BJ (cell line): ENCODE data around the gene XRCC6. TPM values are rescaled to one million over a fixed set of nuclear protein-coding genes. Genes with fewer than 3 reads are reported as not detected.

Experiments
- CTCF ChIA-PET: fragments of 350-600 bp; formaldehyde crosslinking; extraction: SDS; loops from one replicate; lab custom pipeline; 2021; ENCODE audit warnings: antibody characterized with exemption, inconsistent platforms; lab: Yijun Ruan, JAX
- POLR2A ChIA-PET: fragments of 300-600 bp; sonication (Branson Sonifier 250); formaldehyde crosslinking; extraction: SDS; loops from one replicate; lab custom pipeline; 2021; ENCODE audit warnings: antibody characterized with exemption; lab: Charles Lee
- DNase-seq: peaks from one replicate; pipeline ENCODE4 v3.0.0-alpha.2; 2011; ENCODE audit warnings: low read depth
- H3K27me3 ChIP-seq: 2 replicates; pipeline ENCODE4 v1.6.0; 2011; ENCODE audit warnings: low read length; ENCODE audit not compliant: control insufficient read depth, insufficient read depth
- H3K36me3 ChIP-seq: 2 replicates; pipeline ENCODE4 v1.5.1; 2011; ENCODE audit warnings: low read length; ENCODE audit not compliant: control insufficient read depth, insufficient read depth
- H3K4me3 ChIP-seq: 2 replicates; pipeline ENCODE4 v1.5.1; 2011; ENCODE audit warnings: low read depth, mild to moderate bottlenecking, control low read depth, low read length
- CTCF ChIP-seq: IDR thresholded peaks from 2 replicates; pipeline ENCODE4 v1.5.1; 2011; ENCODE audit warnings: low read depth, mild to moderate bottlenecking, control low read depth, inconsistent platforms, low read length, moderate library complexity; ENCODE audit not compliant: insufficient read depth
- polyA plus RNA-seq: library from polyadenylated mRNA; depleted of rRNA; stranded (reverse); fragments of >200 nt; gene quantifications from 2 replicates; pipeline ENCODE4 v1.2.3, GENCODE V29; 2011

Gene XRCC6
- polyA plus RNA-seq, 1 experiment: 105 TPM

GRCh38 chr22:41608386-41608785, 12.7 kb upstream of the XRCC6 start:
- H3K4me3 ChIP-seq: no peak overlapping the region
- POLR2A ChIA-PET: no interaction called here
- no peak for TF ChIP-seq CTCF
- no peaks in the 10 kb centered on the region for H3K27me3 ChIP-seq
- CTCF ChIA-PET: interaction anchor here (0.5 to 0.6 kb wide), 2 partner anchors 11 to 161 kb away, joined by 3 read pairs; no protein-coding TSS in a partner anchor
- DNase-seq: no peak
- peaks cover 21% of the 10 kb centered on the region for H3K36me3 ChIP-seq

GRCh38 chr22:41612603-41613306, 8.3 kb upstream of the XRCC6 start:
- TF ChIP-seq CTCF: no peak
- CTCF ChIA-PET: interaction anchor here (1.0 to 2.8 kb wide), 2 partner anchors 15 to 69 kb away, joined by 3 to 10 read pairs; no protein-coding TSS in a partner anchor
- H3K4me3 ChIP-seq: no peak overlapping the region
- POLR2A ChIA-PET: no interaction called here
- no peak for DNase-seq
- H3K27me3 ChIP-seq: no peaks in the 10 kb centered on the region
- H3K36me3 ChIP-seq: peaks cover 4% of the 10 kb centered on the region; the same call in 1 of the 2 replicates

DNA sequence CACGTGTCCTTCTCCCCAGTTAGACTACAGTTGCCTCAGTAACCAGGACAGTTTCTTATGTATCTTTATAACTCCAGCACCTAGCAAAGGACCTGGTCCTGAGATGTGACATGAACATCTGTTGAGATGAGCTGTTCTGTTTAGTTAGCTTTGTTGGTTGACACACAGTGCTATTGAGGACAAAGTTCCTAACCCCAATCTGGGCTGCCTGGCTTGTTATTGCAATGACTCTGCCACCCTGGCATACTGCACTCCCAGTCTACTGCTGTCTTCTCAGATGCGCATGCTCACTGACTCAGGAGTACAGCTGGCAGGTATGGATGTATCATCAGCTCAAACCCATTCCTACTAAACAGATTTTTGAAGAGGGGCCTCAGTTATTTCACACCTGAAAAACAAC, 7.6 kb upstream of the XRCC6 start:
- DNase-seq: no peak
- CTCF ChIA-PET: interaction anchor here (0.8 to 2.8 kb wide), 4 partner anchors 11 to 70 kb away, joined by 3 to 10 read pairs (median 3); no protein-coding TSS in a partner anchor
- H3K4me3 ChIP-seq: no peak overlapping the region
- no peak for TF ChIP-seq CTCF
- H3K27me3 ChIP-seq: no peaks in the 10 kb centered on the region
- H3K36me3 ChIP-seq: peaks cover 3% of the 10 kb centered on the region; the same call in 1 of the 2 replicates
- POLR2A ChIA-PET: no interaction called here

DNA sequence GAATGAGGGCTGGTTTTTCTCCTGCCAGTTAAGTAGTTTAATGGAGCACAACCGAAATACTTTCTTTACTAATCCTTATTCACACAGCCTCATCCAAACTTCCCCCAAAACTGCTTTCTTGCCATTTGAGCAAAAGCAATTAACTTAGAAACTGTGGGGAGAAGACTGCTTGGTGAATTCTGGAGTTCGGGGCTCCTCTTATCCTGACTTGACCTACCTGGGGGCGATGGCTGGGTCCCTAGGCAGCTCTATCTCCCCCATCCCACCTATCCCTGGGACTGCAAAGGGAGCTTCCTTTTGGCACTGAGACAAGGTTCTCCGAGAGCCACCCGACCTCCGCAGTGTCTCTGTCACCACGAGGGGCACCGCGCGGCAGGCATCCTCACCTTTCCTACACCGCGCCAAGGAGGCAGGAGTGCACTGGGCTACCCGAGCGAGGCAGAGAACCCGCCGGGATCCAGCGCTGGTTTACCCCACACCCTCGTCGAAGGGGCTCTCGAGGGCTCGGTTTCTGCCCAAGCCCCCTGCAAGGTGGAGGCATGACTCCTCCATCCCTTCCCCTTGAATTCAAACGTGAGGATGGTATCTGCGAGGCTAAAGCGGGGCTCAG, 1.0 kb upstream of the XRCC6 start:
- Histone ChIP-seq H3K36me3 (peaks cover 5% of the 10 kb centered on the region), H3K27me3 (no peaks in the 10 kb centered on the region), H3K4me3 (peak overlapping the region; percentile 93)
- CTCF ChIA-PET: interaction anchor here (1.7 to 2.3 kb wide), 3 partner anchors 23 to 93 kb away, joined by 5 to 16 read pairs (median 5); no protein-coding TSS in a partner anchor
- POLR2A ChIA-PET: no interaction called here
- 0 out of 2 replicates have a peak, but pooled peaks have one; percentile 14 for TF ChIP-seq CTCF
- no peak for DNase-seq

DNA sequence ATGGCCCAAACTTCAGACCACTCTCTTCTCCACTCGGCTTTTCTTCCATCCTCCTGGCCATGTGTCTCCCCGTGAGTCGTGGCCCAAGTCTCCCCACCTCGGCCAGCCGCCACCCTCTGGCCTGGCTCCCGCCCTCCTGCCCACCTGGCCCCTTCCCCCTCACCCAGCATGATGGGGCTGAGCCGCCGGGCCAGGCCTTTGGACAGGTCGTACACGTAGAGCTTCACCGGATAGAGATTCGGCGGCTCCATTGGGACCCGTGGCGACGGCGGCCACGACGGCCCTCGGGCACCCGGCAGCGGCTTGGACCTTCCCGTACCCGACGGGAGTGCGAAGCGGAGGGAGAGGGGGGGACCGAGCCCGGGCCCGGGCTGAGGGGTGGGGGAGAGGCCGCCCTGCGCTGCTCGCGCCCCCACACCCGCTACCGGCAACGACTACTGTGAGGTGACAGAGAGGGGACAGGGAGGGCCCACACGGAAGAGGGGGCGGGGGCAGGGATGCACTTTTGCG, 451 bp upstream of the XRCC6 start, which contains the start of gene DESI1:
TSS of gene DESI1 (minus strand) at position 455 of the 510 bp plus-strand sequence. CDS start at position 251, 204 bp downstream.
- ChIA-PET CTCF (interaction anchor here (1.9 kb wide), 1 partner anchor 94 kb away, joined by 5 read pairs; no protein-coding TSS in a partner anchor), POLR2A (interaction anchor here (0.5 to 1.0 kb wide), 2 partner anchors 37 to 151 kb away, joined by 3 to 4 read pairs; no protein-coding TSS in a partner anchor)
- DNase-seq: no peak
- Histone ChIP-seq H3K27me3 (no peaks in the 10 kb centered on the region), H3K36me3 (peaks cover 5% of the 10 kb centered on the region), H3K4me3 (peak within 1 kb of the TSS; percentile 93)
- no peak for TF ChIP-seq CTCF
